Karpas-422 (cell line): ENCODE measurements around the gene MLH3. TPM values are rescaled to one million over a fixed set of nuclear protein-coding genes. Genes with fewer than 3 reads are reported as not detected.

Experiments used
- DNase-seq: peaks from one replicate; pipeline ENCODE4 v3.0.0-alpha.2; 2015
- H2AFZ ChIP-seq: fragments of 200-600 bp; sonication (generic); 2 replicates; pipeline ENCODE4 v1.6.1; 2014; ENCODE audit warnings: antibody characterized with exemption, low read length, mixed read lengths
- H3K27ac ChIP-seq: fragments of 200-600 bp; sonication (generic); 2 replicates; pipeline ENCODE4 v1.5.1; 2014; ENCODE audit warnings: mild to moderate bottlenecking, low read length, moderate library complexity
- H3K27me3 ChIP-seq: fragments of 200-600 bp; sonication (generic); 2 replicates; pipeline ENCODE4 v1.6.1; 2014; ENCODE audit warnings: low read length, mixed read lengths
- H3K36me3 ChIP-seq: fragments of 200-600 bp; sonication (generic); 2 replicates; pipeline ENCODE4 v1.6.1; 2014; ENCODE audit warnings: low read length, mixed read lengths; ENCODE audit not compliant: insufficient read depth
- H3K4me1 ChIP-seq: fragments of 200-600 bp; sonication (generic); 2 replicates; pipeline ENCODE4 v1.6.1; 2014; ENCODE audit warnings: mild to moderate bottlenecking, low read length, mixed read lengths
- H3K4me2 ChIP-seq: fragments of 200-600 bp; sonication (generic); 2 replicates; pipeline ENCODE4 v1.6.1; 2014; ENCODE audit warnings: low read length, low read depth, mild to moderate bottlenecking; ENCODE audit not compliant: poor library complexity, severe bottlenecking
- H3K4me3 ChIP-seq: fragments of 200-600 bp; sonication (generic); 2 replicates; pipeline ENCODE4 v1.5.1; 2014; ENCODE audit warnings: mild to moderate bottlenecking, antibody characterized with exemption, low read length, mixed read lengths
- H3K79me2 ChIP-seq: fragments of 200-600 bp; sonication (generic); 2 replicates; pipeline ENCODE4 v1.6.1; 2014; ENCODE audit warnings: mild to moderate bottlenecking, low read length, mixed read lengths
- H3K9ac ChIP-seq: fragments of 200-600 bp; sonication (generic); 2 replicates; pipeline ENCODE4 v1.6.0; 2014; ENCODE audit warnings: low read length
- H3K9me2 ChIP-seq: fragments of 200-600 bp; sonication (generic), shearing (Covaris generic); replicated peaks from 2 replicates; pipeline ENCODE4 v1.6.0; 2014; ENCODE audit warnings: mild to moderate bottlenecking, low read length, moderate library complexity; ENCODE audit not compliant: insufficient read depth
- H3K9me3 ChIP-seq: fragments of 300-700, 200-600 bp; sonication (generic); 2 replicates; pipeline ENCODE4 v1.6.1; 2014; ENCODE audit warnings: low read length, mixed read lengths
- H4K20me1 ChIP-seq: fragments of 200-600 bp; sonication (generic); 2 replicates; pipeline ENCODE4 v1.6.1; 2014; ENCODE audit warnings: mild to moderate bottlenecking, antibody characterized with exemption, low read length, low read depth; ENCODE audit not compliant: insufficient read depth
- total RNA-seq: library from RNA; depleted of rRNA; stranded (reverse); fragments of >200 nt; shearing (Covaris generic); gene quantifications from 2 replicates; pipeline ENCODE4 v1.2.3, GENCODE V29; 2014; ENCODE audit warnings: low replicate concordance

The MLH3 gene
- total RNA-seq, 1 experiment from 2014 or later: 71.5 TPM

- Histone ChIP-seq H3K4me3 (no peak overlapping the region), H3K9ac (no peak overlapping the region), H3K27ac (no peak overlapping the region), H3K9me2 (no peaks in the 10 kb centered on the region), H3K9me3 (no peaks in the 10 kb centered on the region), H3K79me2 (no peaks in the 10 kb centered on the region), H3K4me1 (no peaks in the 10 kb centered on the region), H3K4me2 (no peak overlapping the region), H4K20me1 (no peaks in the 10 kb centered on the region), H3K36me3 (no peaks in the 10 kb centered on the region), H3K27me3 (no peaks in the 10 kb centered on the region), H2AFZ (no peak overlapping the region)
- DNase-seq: no peak
These were observed 76.0 kb downstream of the MLH3 start for GRCh38 chr14:74975059-74975810.

- Histone ChIP-seq H3K4me2 (no peak overlapping the region), H3K36me3 (no peaks in the 10 kb centered on the region)
These were observed 76.8 kb downstream of the MLH3 start for GRCh38 chr14:74974364-74975058.

GRCh38 chr14:74973905-74974363 is 77.3 kb downstream of the MLH3 start:
- no peaks in the 10 kb centered on the region for H3K9me3 ChIP-seq
- no peak overlapping the region for H3K9ac ChIP-seq
- no peak overlapping the region for H3K4me2 ChIP-seq
- DNase-seq: no peak
- H3K27ac ChIP-seq: no peak overlapping the region
- no peaks in the 10 kb centered on the region for H3K36me3 ChIP-seq
- H3K27me3 ChIP-seq: no peaks in the 10 kb centered on the region
- no peak overlapping the region for H2AFZ ChIP-seq
- no peak overlapping the region for H3K4me3 ChIP-seq
- no peaks in the 10 kb centered on the region for H4K20me1 ChIP-seq
- H3K79me2 ChIP-seq: no peaks in the 10 kb centered on the region
- H3K9me2 ChIP-seq: no peaks in the 10 kb centered on the region
- H3K4me1 ChIP-seq: no peaks in the 10 kb centered on the region

More at GRCh38 chr14:74974364-74975058, 76.8 kb downstream of the MLH3 start:
- no peak for DNase-seq
- Histone ChIP-seq H3K27ac (no peak overlapping the region), H3K9ac (no peak overlapping the region), H3K4me1 (no peaks in the 10 kb centered on the region), H4K20me1 (no peaks in the 10 kb centered on the region), H3K9me2 (no peaks in the 10 kb centered on the region), H3K27me3 (no peaks in the 10 kb centered on the region), H2AFZ (no peak overlapping the region), H3K79me2 (no peaks in the 10 kb centered on the region), H3K9me3 (no peaks in the 10 kb centered on the region), H3K4me3 (no peak overlapping the region)

- Histone ChIP-seq H3K9me3 (no peaks in the 10 kb centered on the region), H3K79me2 (no peaks in the 10 kb centered on the region), H3K9me2 (no peaks in the 10 kb centered on the region), H3K4me2 (no peak overlapping the region), H2AFZ (no peak overlapping the region), H3K27ac (no peak overlapping the region), H4K20me1 (no peaks in the 10 kb centered on the region), H3K4me1 (no peaks in the 10 kb centered on the region), H3K9ac (no peak overlapping the region), H3K36me3 (no peaks in the 10 kb centered on the region), H3K4me3 (no peak overlapping the region), H3K27me3 (no peaks in the 10 kb centered on the region)
- no peak for DNase-seq
These were observed 78.1 kb downstream of the MLH3 start for GRCh38 chr14:74973003-74973653.

- Histone ChIP-seq H3K4me2 (no peak overlapping the region), H3K9ac (no peak overlapping the region), H4K20me1 (no peaks in the 10 kb centered on the region), H3K27ac (no peak overlapping the region), H3K79me2 (no peaks in the 10 kb centered on the region), H3K36me3 (no peaks in the 10 kb centered on the region), H2AFZ (no peak overlapping the region), H3K4me3 (no peak overlapping the region), H3K9me3 (no peaks in the 10 kb centered on the region), H3K4me1 (peaks cover 2% of the 10 kb centered on the region), H3K9me2 (no peaks in the 10 kb centered on the region), H3K27me3 (no peaks in the 10 kb centered on the region)
- DNase-seq: no peak
These were observed 82.5 kb downstream of the MLH3 start for GRCh38 chr14:74968811-74969210.

- no peak overlapping the region for H3K9ac ChIP-seq
- no peak overlapping the region for H3K4me2 ChIP-seq
- no peaks in the 10 kb centered on the region for H3K9me3 ChIP-seq
- no peaks in the 10 kb centered on the region for H3K36me3 ChIP-seq
- H3K9me2 ChIP-seq: no peaks in the 10 kb centered on the region
- no peak for DNase-seq
- H3K4me3 ChIP-seq: no peak overlapping the region
- no peak overlapping the region for H2AFZ ChIP-seq
- no peaks in the 10 kb centered on the region for H4K20me1 ChIP-seq
- H3K27me3 ChIP-seq: no peaks in the 10 kb centered on the region
- peaks cover 20% of the 10 kb centered on the region for H3K4me1 ChIP-seq
- no peaks in the 10 kb centered on the region for H3K79me2 ChIP-seq
- no peak overlapping the region for H3K27ac ChIP-seq
These were observed 85.6 kb downstream of the MLH3 start for GRCh38 chr14:74965486-74966153.

GRCh38 chr14:74964787-74965485 is 86.3 kb downstream of the MLH3 start:
- Histone ChIP-seq H3K9me2 (no peaks in the 10 kb centered on the region), H3K4me1 (peaks cover 20% of the 10 kb centered on the region), H2AFZ (no peak overlapping the region), H3K9ac (no peak overlapping the region), H3K27me3 (no peaks in the 10 kb centered on the region), H3K9me3 (no peaks in the 10 kb centered on the region), H3K4me3 (no peak overlapping the region), H4K20me1 (no peaks in the 10 kb centered on the region), H3K79me2 (no peaks in the 10 kb centered on the region), H3K36me3 (no peaks in the 10 kb centered on the region), H3K4me2 (no peak overlapping the region), H3K27ac (no peak overlapping the region)
- no peak for DNase-seq
